Activated CD4-positive, alpha-beta memory T cell treated with anti-CD3 and anti-CD28 coated beads for 36 hours (primary cell): Measurements from ENCODE around the gene MCF2L. TPM values are rescaled to one million over a fixed set of nuclear protein-coding genes. Genes with fewer than 3 reads are reported as not detected.
"Not testable (repeated sequence)": the region's sequence is repeated elsewhere in the genome, so short reads cannot be mapped to it uniquely, and the experiment has no call there.

Experiments
- CTCF ChIA-PET: fragments of 350-600 bp; sonication (Branson Sonifier 250); formaldehyde crosslinking; loops from one replicate; lab custom pipeline; 2021; ENCODE audit warnings: antibody characterized with exemption, inconsistent platforms; lab: Charles Lee
- POLR2A ChIA-PET: fragments of 350-600 bp; sonication (Branson Sonifier 250); formaldehyde crosslinking; loops from one replicate; lab custom pipeline; 2021; ENCODE audit warnings: antibody characterized with exemption; lab: Charles Lee
- DNase-seq: peaks from one replicate; pipeline ENCODE4 v3.0.0-alpha.2; 2020
- H3K27ac Mint-ChIP-seq: one replicate; pipeline ENCODE4 v1.8.0; 2021; ENCODE audit warnings: mixed read lengths
- H3K27me3 Mint-ChIP-seq: one replicate; pipeline ENCODE4 v1.8.0; 2021; ENCODE audit warnings: mixed read lengths
- H3K36me3 Mint-ChIP-seq: one replicate; pipeline ENCODE4 v1.8.0; 2021; ENCODE audit warnings: mixed read lengths
- H3K4me1 Mint-ChIP-seq: one replicate; pipeline ENCODE4 v1.8.0; 2021; ENCODE audit warnings: low read depth, mixed read lengths
- H3K4me3 Mint-ChIP-seq: one replicate; pipeline ENCODE4 v1.8.0; 2021; ENCODE audit warnings: mild to moderate bottlenecking, mixed read lengths
- H3K9me3 Mint-ChIP-seq: one replicate; pipeline ENCODE4 v1.8.0; 2021; ENCODE audit warnings: mixed read lengths
- intact Hi-C: fragments of 100-400 bp; cut with micrococcal nuclease; formaldehyde crosslinking; loops from one replicate; pipeline ENCODE4 v1.15.1; 2023
- total RNA-seq, 2 experiments: library from RNA; stranded (reverse); gene quantifications; one replicate each; pipeline ENCODE4 v1.2.3, GENCODE V29; 2021

Gene MCF2L
- total RNA-seq, 2 experiments from 2014 or later, result 7.1 to 8.0 TPM

DNA sequence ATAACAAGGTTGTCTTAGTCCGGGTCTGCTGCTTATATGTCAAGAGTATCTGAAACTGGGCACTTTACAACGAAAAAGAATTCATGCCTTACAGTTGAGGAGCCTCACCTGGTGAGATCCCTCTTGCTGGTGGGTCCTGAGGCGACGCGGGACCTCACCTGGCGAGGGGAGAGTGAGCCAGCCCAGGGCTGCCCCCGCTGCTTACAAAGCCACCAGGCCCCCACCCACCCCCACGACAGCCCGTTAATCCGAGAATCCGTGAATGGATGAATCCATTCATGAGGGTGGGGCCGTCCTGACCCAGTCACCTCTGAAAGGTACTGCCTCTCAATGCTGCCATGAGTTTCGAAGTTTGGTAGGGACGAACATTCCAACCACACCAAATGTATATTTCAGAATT lies 82.6 kb downstream of the MCF2L start:
- POLR2A ChIA-PET, result no interaction called here
- no peak for DNase-seq

DNA sequence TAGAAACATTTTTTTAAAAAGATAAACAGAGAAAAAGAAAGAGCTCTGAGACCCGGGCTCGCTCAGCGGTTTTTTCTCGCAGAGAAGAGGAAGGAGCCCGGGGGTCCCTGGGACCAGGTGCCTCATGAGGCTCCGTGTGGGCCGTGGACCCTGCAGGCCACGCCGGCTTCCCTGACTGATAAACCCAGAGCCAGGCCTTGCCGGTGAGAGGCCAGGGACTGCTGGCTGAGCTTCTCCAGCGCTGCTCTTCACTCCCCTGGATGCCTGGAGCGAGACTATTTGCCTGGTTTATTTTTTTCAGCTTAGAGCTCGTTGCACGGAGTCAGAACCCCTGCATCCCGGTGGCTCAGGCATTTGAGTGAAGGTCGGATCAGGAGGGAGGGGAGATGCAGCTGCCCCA lies 83.2 kb downstream of the MCF2L start:
- Mint-ChIP-seq H3K27me3 (no peaks in the 10 kb centered on the region), H3K4me1 (no peaks in the 10 kb centered on the region), H3K36me3 (no peaks in the 10 kb centered on the region), H3K9me3 (no peaks in the 10 kb centered on the region), H3K27ac (no peak overlapping the region), H3K4me3 (no peak overlapping the region)
- ChIA-PET POLR2A (no interaction called here), CTCF (interaction anchor here (1.2 kb wide), 1 partner anchor 23 kb away, joined by 3 read pairs; no protein-coding TSS in a partner anchor)
- intact Hi-C loops, result no loop called here
- DNase-seq, result no peak

More for the DNA sequence above, 82.6 kb downstream of the MCF2L start:
- H3K4me1 Mint-ChIP-seq, result no peaks in the 10 kb centered on the region
- no peak overlapping the region for H3K4me3 Mint-ChIP-seq
- H3K27ac Mint-ChIP-seq, result no peak overlapping the region
- H3K27me3 Mint-ChIP-seq, result no peaks in the 10 kb centered on the region
- H3K36me3 Mint-ChIP-seq, result no peaks in the 10 kb centered on the region
- no peaks in the 10 kb centered on the region for H3K9me3 Mint-ChIP-seq
- intact Hi-C loops, result no loop called here
- CTCF ChIA-PET, result interaction anchor here (1.2 kb wide), 1 partner anchor 22 kb away, joined by 3 read pairs; no protein-coding TSS in a partner anchor

DNA sequence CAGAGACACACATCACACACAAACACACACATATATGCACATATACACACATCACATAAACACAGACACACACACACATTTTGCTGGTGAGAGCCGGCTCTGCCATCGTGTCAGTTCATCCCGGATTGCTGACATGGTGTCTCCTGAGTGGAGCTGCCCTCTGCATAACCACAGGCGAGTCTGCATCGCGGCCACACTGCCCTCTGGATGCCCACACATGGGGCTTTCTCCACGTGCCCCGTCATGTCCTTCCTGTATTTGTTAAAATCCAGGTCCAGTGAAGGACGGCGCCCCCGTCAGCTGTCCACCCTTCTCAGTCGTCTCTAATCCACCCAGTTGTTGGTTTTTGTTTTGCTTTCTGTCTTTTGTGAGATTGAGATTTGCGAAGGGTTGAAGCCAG lies 84.0 kb downstream of the MCF2L start:
- no peak overlapping the region for H3K4me3 Mint-ChIP-seq
- ChIA-PET POLR2A (no interaction called here), CTCF (interaction anchor here (1.2 to 1.3 kb wide), 2 partner anchors 24 to 110 kb away, joined by 3 to 4 read pairs; no protein-coding TSS in a partner anchor)
- H3K4me1 Mint-ChIP-seq, result no peaks in the 10 kb centered on the region
- no peaks in the 10 kb centered on the region for H3K9me3 Mint-ChIP-seq
- intact Hi-C loops, result no loop called here
- no peaks in the 10 kb centered on the region for H3K27me3 Mint-ChIP-seq
- H3K36me3 Mint-ChIP-seq, result no peaks in the 10 kb centered on the region
- no peak overlapping the region for H3K27ac Mint-ChIP-seq
- DNase-seq, result no peak

DNA sequence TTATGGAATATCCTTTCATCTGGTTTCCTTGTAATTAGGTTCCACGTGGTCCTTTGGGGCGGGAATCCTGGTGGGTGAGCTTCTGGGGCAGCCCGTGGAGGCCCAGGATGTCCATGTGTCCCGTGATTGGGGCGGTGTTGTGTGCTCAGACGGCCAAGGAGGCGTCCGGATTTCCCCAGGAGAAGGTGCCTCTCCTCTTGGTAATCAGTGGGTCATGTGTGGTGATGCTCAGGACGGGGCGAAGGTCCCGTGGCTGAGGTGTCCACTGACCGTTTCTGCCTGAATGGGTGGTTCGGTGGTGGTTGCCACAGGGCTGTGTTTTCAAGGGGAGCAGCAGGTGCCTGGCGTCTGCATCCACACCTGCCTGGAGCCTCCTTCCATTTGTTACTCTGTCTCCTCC lies 84.4 kb downstream of the MCF2L start:
- H3K4me3 Mint-ChIP-seq, result no peak overlapping the region
- ChIA-PET CTCF (interaction anchor here (1.3 kb wide), 1 partner anchor 110 kb away, joined by 4 read pairs; no protein-coding TSS in a partner anchor), POLR2A (no interaction called here)
- H3K36me3 Mint-ChIP-seq, result no peaks in the 10 kb centered on the region
- intact Hi-C loops, result no loop called here
- H3K9me3 Mint-ChIP-seq, result no peaks in the 10 kb centered on the region
- no peak overlapping the region for H3K27ac Mint-ChIP-seq
- no peak for DNase-seq
- no peaks in the 10 kb centered on the region for H3K27me3 Mint-ChIP-seq
- no peaks in the 10 kb centered on the region for H3K4me1 Mint-ChIP-seq

DNA sequence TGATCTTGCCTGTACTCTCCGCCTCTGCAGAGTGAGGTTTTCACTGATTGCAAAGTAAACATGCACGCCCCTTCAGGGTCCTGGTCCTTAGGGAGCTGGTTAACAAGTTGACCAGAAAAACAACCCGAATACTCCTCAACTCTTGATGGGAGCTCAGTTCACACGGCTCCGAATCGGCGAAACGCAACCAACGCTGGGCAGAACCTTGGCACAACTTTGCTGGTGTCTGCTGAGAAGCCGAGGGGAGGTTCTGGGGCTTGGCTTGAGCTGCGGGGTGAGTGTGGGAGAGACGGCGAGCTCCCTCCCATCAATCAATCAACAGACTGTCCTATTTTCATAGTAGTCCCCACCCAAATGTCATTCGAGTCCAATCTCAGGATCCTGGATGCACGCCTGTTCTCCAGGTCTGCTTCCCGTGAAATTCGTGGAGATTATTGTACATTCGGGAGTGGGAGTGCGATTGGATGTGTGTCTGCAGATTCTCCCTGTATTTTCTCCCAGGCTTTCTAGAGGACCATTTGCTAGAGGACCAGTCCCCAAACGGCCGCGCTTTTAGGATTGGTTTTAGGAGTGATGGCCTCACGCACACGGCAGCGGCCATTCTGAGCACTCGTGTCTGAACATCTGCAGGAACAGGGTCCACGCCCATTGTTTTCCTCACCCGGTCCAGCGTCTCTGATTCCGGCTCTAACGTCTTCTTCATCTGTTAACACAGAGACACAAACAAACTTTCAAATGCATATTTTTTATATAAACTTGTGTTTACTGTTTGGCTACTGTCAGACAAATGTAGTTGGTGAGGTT lies 85.0 kb downstream of the MCF2L start:
- H3K36me3 Mint-ChIP-seq, result no peaks in the 10 kb centered on the region
- H3K9me3 Mint-ChIP-seq, result no peaks in the 10 kb centered on the region
- no peaks in the 10 kb centered on the region for H3K4me1 Mint-ChIP-seq
- ChIA-PET CTCF (interaction anchor here (1.3 kb wide), 1 partner anchor 111 kb away, joined by 4 read pairs; no protein-coding TSS in a partner anchor), POLR2A (no interaction called here)
- no peaks in the 10 kb centered on the region for H3K27me3 Mint-ChIP-seq
- intact Hi-C loops, result no loop called here
- H3K4me3 Mint-ChIP-seq, result no peak overlapping the region
- no peak overlapping the region for H3K27ac Mint-ChIP-seq
- DNase-seq, result no peak

DNA sequence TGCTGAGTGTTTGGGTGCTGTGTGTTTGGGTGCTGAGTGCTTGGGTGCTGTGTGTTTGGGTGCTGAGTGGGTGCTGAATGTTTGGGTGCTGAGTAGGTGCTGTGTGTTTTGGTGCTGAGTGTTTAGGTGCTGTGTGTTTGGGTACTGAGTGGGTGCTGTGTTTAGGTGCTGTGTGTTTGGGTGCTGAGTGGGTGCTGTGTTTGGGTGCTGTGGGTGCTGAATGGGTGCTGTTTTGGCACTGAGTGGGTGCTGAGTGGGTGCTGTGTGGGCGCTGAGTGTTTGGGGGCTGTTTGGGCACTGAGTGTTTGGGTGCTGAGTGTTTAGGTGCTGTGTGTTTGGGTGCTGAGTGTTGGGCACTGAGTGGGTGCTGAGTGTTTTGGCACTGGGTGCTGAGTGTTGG lies 88.1 kb downstream of the MCF2L start:
- H3K36me3 Mint-ChIP-seq, result no peaks in the 10 kb centered on the region
- H3K9me3 Mint-ChIP-seq, result no peaks in the 10 kb centered on the region
- no peak overlapping the region for H3K27ac Mint-ChIP-seq
- H3K27me3 Mint-ChIP-seq, result no peaks in the 10 kb centered on the region
- POLR2A ChIA-PET, result no interaction called here
- intact Hi-C loops, result no loop called here
- DNase-seq, result no peak
- CTCF ChIA-PET, result no interaction called here
- H3K4me3 Mint-ChIP-seq, result no peak overlapping the region
- no peaks in the 10 kb centered on the region for H3K4me1 Mint-ChIP-seq

DNA sequence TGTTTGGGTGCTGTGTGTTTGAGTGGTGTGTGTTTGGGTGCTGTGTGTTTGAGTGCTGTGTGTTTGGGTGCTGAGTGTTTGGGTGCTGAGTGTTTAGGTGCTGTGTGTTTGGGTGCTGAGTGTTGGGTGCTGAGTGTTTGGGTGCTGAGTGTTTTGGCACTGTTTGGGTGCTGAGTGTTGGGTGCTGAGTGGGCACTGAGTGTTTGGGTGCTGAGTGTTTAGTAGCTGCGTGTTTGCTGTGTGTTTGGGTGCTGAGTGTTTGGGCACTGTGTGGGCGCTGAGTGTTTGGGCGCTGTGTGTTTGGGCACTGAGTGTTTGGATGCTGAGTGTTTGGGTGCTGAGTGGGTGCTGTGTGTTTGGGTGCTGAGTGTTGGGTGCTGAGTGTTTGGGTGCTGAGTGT lies 88.5 kb downstream of the MCF2L start:
- H3K9me3 Mint-ChIP-seq, DNase-seq, H3K4me1 Mint-ChIP-seq, H3K27me3 Mint-ChIP-seq, H3K36me3 Mint-ChIP-seq, POLR2A ChIA-PET, H3K4me3 Mint-ChIP-seq, H3K27ac Mint-ChIP-seq, CTCF ChIA-PET, intact Hi-C loops: not testable (repeated sequence)

DNA sequence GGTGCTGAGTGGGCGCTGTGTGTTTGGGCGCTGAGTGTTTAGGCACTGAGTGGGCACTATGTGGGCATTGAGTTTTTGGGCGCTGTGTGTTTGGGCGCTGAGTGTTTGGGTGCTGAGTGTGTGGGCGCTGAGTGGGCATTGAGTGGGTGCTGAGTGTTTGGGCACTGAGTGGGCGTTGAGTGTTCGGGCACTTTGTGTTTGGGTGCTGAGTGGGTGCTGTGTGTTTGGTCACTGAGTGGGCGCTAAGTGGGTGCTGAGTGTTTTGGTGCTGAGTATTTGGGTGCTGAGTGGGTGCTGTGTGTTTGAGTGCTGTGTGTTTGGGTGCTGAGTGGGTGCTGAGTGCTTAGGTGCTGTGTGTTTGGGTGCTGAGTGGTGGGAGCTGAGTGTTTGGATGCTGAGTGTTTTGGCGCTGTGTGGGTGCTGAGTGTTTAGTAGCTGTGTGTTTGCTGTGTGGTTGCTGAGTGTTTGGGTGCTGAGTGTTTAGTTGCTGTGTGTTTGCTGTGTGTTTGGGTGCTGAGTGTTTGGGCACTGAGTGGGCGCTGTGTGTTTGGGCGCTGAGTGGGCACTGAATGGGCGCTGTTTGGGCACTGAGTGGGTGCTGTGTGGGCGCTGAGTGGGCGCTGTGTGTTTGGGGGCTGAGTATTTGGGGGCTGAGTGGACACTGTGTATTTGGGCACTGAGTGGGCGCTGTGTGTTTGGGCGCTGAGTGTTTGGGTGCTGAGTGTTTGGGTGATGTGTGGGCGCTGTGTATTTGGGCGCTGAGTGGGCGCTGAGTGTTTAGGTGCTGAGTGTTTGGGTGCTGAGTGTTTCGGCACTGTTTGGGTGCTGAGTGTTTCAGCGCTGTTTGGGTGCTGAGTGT lies 89.3 kb downstream of the MCF2L start:
- intact Hi-C loops, result no loop called here
- no peaks in the 10 kb centered on the region for H3K27me3 Mint-ChIP-seq
- ChIA-PET POLR2A (no interaction called here), CTCF (no interaction called here)
- no peaks in the 10 kb centered on the region for H3K36me3 Mint-ChIP-seq
- H3K4me1 Mint-ChIP-seq, result no peaks in the 10 kb centered on the region
- no peak overlapping the region for H3K4me3 Mint-ChIP-seq
- H3K27ac Mint-ChIP-seq, result no peak overlapping the region
- no peaks in the 10 kb centered on the region for H3K9me3 Mint-ChIP-seq
- DNase-seq, result no peak

DNA sequence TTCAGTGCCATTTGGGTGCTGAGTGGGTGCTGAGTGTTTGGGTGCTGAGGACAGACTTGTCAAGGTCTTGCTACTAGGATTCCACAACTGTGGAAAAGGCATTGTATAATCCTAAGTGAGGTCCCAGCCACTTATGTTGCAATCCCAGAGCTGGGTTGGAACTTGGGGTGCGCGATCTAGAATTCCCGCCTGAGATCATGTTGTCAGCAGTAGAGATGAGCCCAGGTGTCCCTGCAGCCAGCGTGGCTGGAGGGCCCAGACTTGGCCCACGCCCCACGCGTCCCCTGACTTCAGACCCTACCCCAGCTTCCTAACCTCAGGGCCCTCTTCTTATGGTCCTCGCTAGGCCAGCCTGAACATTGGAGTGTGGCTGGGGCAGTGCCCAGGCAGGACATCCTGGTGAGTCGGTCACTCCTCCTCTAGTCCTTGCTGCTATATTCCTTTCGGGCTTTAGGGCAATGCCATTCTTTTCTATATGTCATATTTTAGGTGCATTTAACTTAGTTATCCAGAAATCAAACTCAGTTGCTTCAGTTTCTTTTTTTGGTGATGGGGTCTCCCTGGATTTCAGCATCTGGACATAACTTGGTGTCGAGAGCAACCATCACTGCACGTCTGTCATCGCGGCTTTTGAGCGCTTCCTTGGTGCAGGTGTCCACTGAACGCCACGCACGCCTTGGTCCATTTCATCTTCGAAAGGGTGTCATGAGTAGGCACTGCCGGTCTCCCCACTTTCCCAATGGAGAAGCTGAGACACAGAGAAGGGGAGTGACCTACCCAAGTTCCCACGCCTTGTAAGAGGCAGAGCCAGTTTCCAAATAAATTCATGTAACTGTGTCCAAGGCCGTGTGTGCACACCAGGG lies 90.2 kb downstream of the MCF2L start:
- CTCF ChIA-PET, result no interaction called here
- no peaks in the 10 kb centered on the region for H3K9me3 Mint-ChIP-seq

DNA sequence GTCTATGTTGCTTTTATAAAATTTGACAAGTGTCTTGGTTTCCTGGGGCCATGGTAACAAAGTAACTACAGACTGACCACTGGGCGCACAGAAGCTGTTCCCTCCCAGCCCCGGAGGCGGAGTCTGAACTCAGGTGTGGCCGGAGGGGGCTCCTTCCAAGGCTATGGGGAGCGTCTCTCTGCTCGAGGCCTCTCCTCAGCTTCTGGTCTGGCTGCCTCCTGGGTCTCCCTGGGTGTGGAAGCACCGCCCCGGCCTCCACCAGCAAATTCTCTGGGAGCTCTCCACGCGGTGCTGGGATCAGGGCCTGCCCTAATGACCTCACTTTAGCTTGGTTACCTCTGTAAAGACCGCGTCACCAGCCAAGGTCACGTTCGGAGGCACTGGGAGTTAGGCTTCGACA lies 90.9 kb downstream of the MCF2L start:
- DNase-seq, result no peak
- Mint-ChIP-seq H3K27me3 (no peaks in the 10 kb centered on the region), H3K4me1 (no peaks in the 10 kb centered on the region), H3K27ac (no peak overlapping the region), H3K9me3 (no peaks in the 10 kb centered on the region), H3K4me3 (no peak overlapping the region), H3K36me3 (no peaks in the 10 kb centered on the region)
- CTCF ChIA-PET, result no interaction called here
- POLR2A ChIA-PET, result no interaction called here
- intact Hi-C loops, result no loop called here

More for the DNA sequence above, 90.2 kb downstream of the MCF2L start:
- no peaks in the 10 kb centered on the region for H3K4me1 Mint-ChIP-seq
- H3K36me3 Mint-ChIP-seq, result no peaks in the 10 kb centered on the region
- no peak for DNase-seq
- no peaks in the 10 kb centered on the region for H3K27me3 Mint-ChIP-seq
- no peak overlapping the region for H3K4me3 Mint-ChIP-seq
- intact Hi-C loops, result no loop called here
- POLR2A ChIA-PET, result no interaction called here
- H3K27ac Mint-ChIP-seq, result no peak overlapping the region

DNA sequence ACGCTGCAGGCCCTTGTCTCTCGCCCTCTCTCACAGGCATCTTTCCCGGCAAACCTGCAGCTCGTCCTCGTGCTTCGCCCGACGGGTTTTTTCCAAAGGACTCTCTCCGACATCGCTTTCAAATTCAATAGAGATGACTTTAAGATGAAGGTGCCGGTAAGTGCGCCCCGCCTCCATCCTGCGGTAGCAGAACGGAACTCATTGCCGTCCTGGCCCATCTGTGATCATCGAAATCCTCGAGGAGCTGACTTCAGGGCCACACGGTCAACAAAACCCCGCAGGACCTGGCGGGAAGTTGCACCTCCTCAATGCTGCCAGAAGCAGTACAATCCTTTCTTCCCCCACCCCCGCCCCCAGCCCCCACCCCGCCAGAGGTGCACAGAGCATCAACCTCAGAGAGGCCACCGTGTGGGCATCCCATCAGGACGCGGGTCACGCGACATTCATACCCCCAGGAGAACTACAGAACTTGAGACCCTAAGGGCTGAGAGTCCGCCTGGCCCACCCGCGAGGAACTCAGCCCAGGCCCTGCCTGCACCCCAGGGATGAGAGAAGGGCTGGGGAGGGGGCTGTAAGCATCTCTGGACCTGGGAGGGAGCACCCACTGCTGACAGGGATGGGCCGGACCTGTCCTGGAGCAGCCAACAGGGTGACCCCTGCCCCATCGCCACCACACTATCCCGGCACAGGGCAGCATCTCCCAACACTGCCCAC lies 91.7 kb downstream of the MCF2L start:
- H3K4me1 Mint-ChIP-seq, result no peaks in the 10 kb centered on the region
- intact Hi-C loops, result no loop called here
- H3K36me3 Mint-ChIP-seq, result no peaks in the 10 kb centered on the region
- no peaks in the 10 kb centered on the region for H3K9me3 Mint-ChIP-seq
- H3K27ac Mint-ChIP-seq, result no peak overlapping the region
- ChIA-PET CTCF (no interaction called here), POLR2A (no interaction called here)
- no peaks in the 10 kb centered on the region for H3K27me3 Mint-ChIP-seq
- DNase-seq, result no peak
- no peak overlapping the region for H3K4me3 Mint-ChIP-seq
